H1 (cell line): ENCODE results near the gene FXR2. TPM values are rescaled to one million over a fixed set of nuclear protein-coding genes. Genes with fewer than 3 reads are reported as not detected.

Experiments used
- BACH1 ChIP-seq: IDR thresholded peaks from 2 replicates; pipeline ENCODE4 v1.6.1; 2012; ENCODE audit warnings: low read length, improper control_type of control experiment
- BRCA1 ChIP-seq: IDR thresholded peaks from 2 replicates; pipeline ENCODE4 v1.6.1; 2012; ENCODE audit warnings: low read depth, low read length, improper control_type of control experiment
- CBX8 ChIP-seq: fragments of 300-800, 300-1000 bp; sonication (generic); IDR thresholded peaks from 2 replicates; pipeline ENCODE4 v1.7.1; 2016; ENCODE audit warnings: low read depth, low read length, borderline replicate concordance
- CHD2 ChIP-seq: IDR thresholded peaks from 2 replicates; pipeline ENCODE4 v1.6.1; 2012; ENCODE audit warnings: low read length, improper control_type of control experiment
- EZH2 ChIP-seq: fragments of 200-600 bp; sonication (generic); IDR thresholded peaks from 2 replicates; pipeline ENCODE4 v1.7.1; 2012; ENCODE audit warnings: low read depth, mild to moderate bottlenecking, moderate library complexity, low read length, inconsistent platforms; ENCODE audit not compliant: severe bottlenecking
- GABPA ChIP-seq: IDR thresholded peaks from 2 replicates; pipeline ENCODE4 v1.6.1; 2011; ENCODE audit warnings: mild to moderate bottlenecking, low read length, moderate library complexity, borderline replicate concordance; ENCODE audit not compliant: insufficient read depth
- HDAC2 ChIP-seq, 2 experiments: fragments of 300-600 bp in 1 of 2; sonication (generic) in 1 of 2; IDR thresholded peaks; 2 replicates each; pipeline ENCODE4 v1.6.1; 2011 to 2012; ENCODE audit warnings: low read depth in 2 of 2, low read length in 2 of 2, mild to moderate bottlenecking in 2 of 2, moderate library complexity in 2 of 2, borderline replicate concordance in 1 of 2, inconsistent platforms in 1 of 2
- KDM5A ChIP-seq: fragments of 200-600 bp; IDR thresholded peaks from 2 replicates; pipeline ENCODE4 v1.7.1; 2012; ENCODE audit warnings: mild to moderate bottlenecking, low read length, inconsistent platforms, mixed read lengths
- POLR2A ChIP-seq, 2 experiments: IDR thresholded peaks; 1 replicate in 1 of 2; 2 replicates in 1 of 2; pipeline ENCODE4 v1.6.1; 2011; ENCODE audit warnings: low read depth in 2 of 2, low read length in 2 of 2, mild to moderate bottlenecking in 2 of 2; ENCODE audit errors: control extremely low read depth in 1 of 2
- RXRA ChIP-seq: IDR thresholded peaks from 2 replicates; pipeline ENCODE4 v1.6.1; 2011; ENCODE audit warnings: low read depth, mild to moderate bottlenecking, low read length, moderate library complexity; ENCODE audit not compliant: insufficient read depth
- SIN3A ChIP-seq, 2 experiments: IDR thresholded peaks in 1 of 2; conservative IDR thresholded peaks in 1 of 2; 2 replicates each; pipeline ENCODE4 v1.6.1; 2011 to 2012; ENCODE audit warnings: low read length in 2 of 2, improper control_type of control experiment in 1 of 2, low read depth in 1 of 2, mild to moderate bottlenecking in 1 of 2
- TBP ChIP-seq: IDR thresholded peaks from 2 replicates; pipeline ENCODE4 v1.6.1; 2011; ENCODE audit warnings: low read depth, low read length, improper control_type of control experiment
- YY1 ChIP-seq: IDR thresholded peaks from 2 replicates; pipeline ENCODE4 v1.6.1; 2011; ENCODE audit warnings: low read depth, mild to moderate bottlenecking, low read length
- polyA plus RNA-seq, 7 experiments: library from polyadenylated mRNA; depleted of rRNA in 3 of 7; stranded (reverse) in 5 of 7; unstranded in 2 of 7; fragments of >200 nt in 5 of 7; fragments of 200-250 nt in 2 of 7; gene quantifications; 1 replicate in 5 of 7; 2 replicates in 1 of 7; 4 replicates in 1 of 7; pipeline versions ENCODE4 v1.2.1 to v1.2.3, GENCODE V29; 2011 to 2013; ENCODE audit warnings: missing spikeins in 2 of 7, mixed read lengths in 2 of 7
- total RNA-seq: library from RNA; stranded (reverse); fragmentation: NEBNext Ultra II Directional; extraction: Animal tissue kit (Norgen Biotek cat#: 25700); gene quantifications from 2 replicates; pipeline ENCODE4 v1.2.1, GENCODE V29; 2021
- TF ChIP-seq, protein P1 (sequence below), 3 experiments: IDR thresholded peaks; 1 replicate in 2 of 3; 2 replicates in 1 of 3; pipeline versions ENCODE4 v1.5.1 to v1.6.1; 2011; ENCODE audit warnings: low read length in 3 of 3, mild to moderate bottlenecking in 3 of 3, inconsistent platforms in 2 of 3, low read depth in 1 of 3, moderate library complexity in 1 of 3; ENCODE audit not compliant: insufficient read depth in 1 of 3; ENCODE audit errors: control extremely low read depth in 1 of 3
- TF ChIP-seq, protein P2 (sequence below): IDR thresholded peaks from 2 replicates; pipeline ENCODE4 v1.6.1; 2011; ENCODE audit warnings: low read length, improper control_type of control experiment
- TF ChIP-seq, protein P3 (sequence below): IDR thresholded peaks from 2 replicates; pipeline ENCODE4 v1.6.1; 2012; ENCODE audit warnings: low read length, inconsistent platforms

Gene FXR2
- total and polyA plus RNA-seq, 2 of the 8 experiments (the other 6 are each of a cell fraction or from before 2014, with no cell fraction given): 26.2 to 44.0 TPM

DNA sequence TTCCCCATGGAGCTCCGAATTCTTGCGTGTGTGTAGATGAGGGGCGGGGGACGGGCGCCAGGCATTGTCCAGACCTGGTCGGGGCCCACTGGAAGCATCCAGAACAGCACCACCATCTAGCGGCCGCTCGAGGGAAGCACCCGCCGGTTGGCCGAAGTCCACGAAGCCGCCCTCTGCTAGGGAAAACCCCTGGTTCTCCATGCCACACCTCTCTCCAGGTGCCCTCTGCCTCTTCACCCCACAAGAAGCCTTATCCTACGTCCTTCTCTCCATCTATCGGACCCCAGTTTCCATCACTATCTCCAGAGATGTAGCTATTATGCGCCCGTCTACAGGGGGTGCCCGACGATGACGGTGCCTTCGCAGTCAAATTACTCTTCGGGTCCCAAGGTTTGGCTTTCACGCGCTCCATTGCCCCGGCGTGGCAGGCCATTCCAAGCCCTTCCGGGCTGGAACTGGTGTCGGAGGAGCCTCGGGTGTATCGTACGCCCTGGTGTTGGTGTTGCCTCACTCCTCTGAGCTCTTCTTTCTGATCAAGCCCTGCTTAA, 53.6 kb downstream of the FXR2 start (continued):
- TF ChIP-seq BACH1: peak; percentile 78
- no peak for TF ChIP-seq RXRA
- TF ChIP-seq CHD2: no peak
- TF ChIP-seq YY1: peak; percentile 7
- TF ChIP-seq, protein P1, sequence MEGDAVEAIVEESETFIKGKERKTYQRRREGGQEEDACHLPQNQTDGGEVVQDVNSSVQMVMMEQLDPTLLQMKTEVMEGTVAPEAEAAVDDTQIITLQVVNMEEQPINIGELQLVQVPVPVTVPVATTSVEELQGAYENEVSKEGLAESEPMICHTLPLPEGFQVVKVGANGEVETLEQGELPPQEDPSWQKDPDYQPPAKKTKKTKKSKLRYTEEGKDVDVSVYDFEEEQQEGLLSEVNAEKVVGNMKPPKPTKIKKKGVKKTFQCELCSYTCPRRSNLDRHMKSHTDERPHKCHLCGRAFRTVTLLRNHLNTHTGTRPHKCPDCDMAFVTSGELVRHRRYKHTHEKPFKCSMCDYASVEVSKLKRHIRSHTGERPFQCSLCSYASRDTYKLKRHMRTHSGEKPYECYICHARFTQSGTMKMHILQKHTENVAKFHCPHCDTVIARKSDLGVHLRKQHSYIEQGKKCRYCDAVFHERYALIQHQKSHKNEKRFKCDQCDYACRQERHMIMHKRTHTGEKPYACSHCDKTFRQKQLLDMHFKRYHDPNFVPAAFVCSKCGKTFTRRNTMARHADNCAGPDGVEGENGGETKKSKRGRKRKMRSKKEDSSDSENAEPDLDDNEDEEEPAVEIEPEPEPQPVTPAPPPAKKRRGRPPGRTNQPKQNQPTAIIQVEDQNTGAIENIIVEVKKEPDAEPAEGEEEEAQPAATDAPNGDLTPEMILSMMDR (IDR thresholded peaks at IDR 0.05; ENCODE audit: control extremely low read depth in 1 of 3, insufficient read depth in 1 of 3, low read depth in 1 of 3, low read length in 3 of 3): peak; percentile 86 to 90 (median 87)
- 0 out of 3 replicates have a peak, but pooled peaks of 1 of the 2 experiments have one; percentile 3 for TF ChIP-seq POLR2A (IDR thresholded peaks at IDR 0.05; ENCODE audit: control extremely low read depth in 1 of 2, low read depth in 2 of 2, low read length in 2 of 2)
- TF ChIP-seq, protein P2, sequence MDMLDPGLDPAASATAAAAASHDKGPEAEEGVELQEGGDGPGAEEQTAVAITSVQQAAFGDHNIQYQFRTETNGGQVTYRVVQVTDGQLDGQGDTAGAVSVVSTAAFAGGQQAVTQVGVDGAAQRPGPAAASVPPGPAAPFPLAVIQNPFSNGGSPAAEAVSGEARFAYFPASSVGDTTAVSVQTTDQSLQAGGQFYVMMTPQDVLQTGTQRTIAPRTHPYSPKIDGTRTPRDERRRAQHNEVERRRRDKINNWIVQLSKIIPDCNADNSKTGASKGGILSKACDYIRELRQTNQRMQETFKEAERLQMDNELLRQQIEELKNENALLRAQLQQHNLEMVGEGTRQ: no peak
- TF ChIP-seq HDAC2 (IDR thresholded peaks at IDR 0.05; ENCODE audit: borderline replicate concordance in 1 of 2, low read depth in 2 of 2, low read length in 2 of 2): 0 out of 4 replicates have a peak, but pooled peaks of 1 of the 2 experiments have one; percentile 18
- TF ChIP-seq, protein P3, sequence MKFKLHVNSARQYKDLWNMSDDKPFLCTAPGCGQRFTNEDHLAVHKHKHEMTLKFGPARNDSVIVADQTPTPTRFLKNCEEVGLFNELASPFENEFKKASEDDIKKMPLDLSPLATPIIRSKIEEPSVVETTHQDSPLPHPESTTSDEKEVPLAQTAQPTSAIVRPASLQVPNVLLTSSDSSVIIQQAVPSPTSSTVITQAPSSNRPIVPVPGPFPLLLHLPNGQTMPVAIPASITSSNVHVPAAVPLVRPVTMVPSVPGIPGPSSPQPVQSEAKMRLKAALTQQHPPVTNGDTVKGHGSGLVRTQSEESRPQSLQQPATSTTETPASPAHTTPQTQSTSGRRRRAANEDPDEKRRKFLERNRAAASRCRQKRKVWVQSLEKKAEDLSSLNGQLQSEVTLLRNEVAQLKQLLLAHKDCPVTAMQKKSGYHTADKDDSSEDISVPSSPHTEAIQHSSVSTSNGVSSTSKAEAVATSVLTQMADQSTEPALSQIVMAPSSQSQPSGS: no peak
- no peak for TF ChIP-seq GABPA
- TF ChIP-seq KDM5A: peak; percentile 12
- no peak for TF ChIP-seq CBX8
- TF ChIP-seq SIN3A (conservative IDR thresholded peaks at IDR 0.05 in 1 of 2, IDR thresholded peaks at IDR 0.05 in 1 of 2; ENCODE audit: low read depth in 1 of 2, low read length in 2 of 2): peak in 1 of 2 experiments; percentile 61; a peak in 2 of 4 replicates
- TF ChIP-seq TBP: no peak; the same call in 1 of the 2 replicates
- no peak for TF ChIP-seq EZH2
- no peak for TF ChIP-seq BRCA1
